ES-I3 (cell line): ENCODE measurements around the gene ARHGAP28.

Experiments used
- H3K36me3 ChIP-seq: 2 replicates; pipeline ENCODE4 v1.6.1; 2013; ENCODE audit warnings: mild to moderate bottlenecking, low read length, control low read depth, moderate library complexity; ENCODE audit not compliant: insufficient read depth
- H3K4me1 ChIP-seq: 2 replicates; pipeline ENCODE4 v1.6.1; 2013; ENCODE audit warnings: mild to moderate bottlenecking, control low read depth, low read length; ENCODE audit not compliant: insufficient read depth
- H3K9ac ChIP-seq: 2 replicates; pipeline ENCODE4 v1.6.1; 2013; ENCODE audit warnings: low read depth, mild to moderate bottlenecking, low read length, moderate library complexity
- H3K9me3 ChIP-seq: 2 replicates; pipeline ENCODE4 v1.6.1; 2013; ENCODE audit warnings: mild to moderate bottlenecking, low read length, moderate library complexity; ENCODE audit not compliant: control insufficient read depth, insufficient read depth

ARHGAP28 gene

GRCh38 chr18:6729247-6730091 lies at the start of gene ARHGAP28:
Gene ARHGAP28 (plus strand): TSS chr18:6729716. CDS start chr18:6729822, 106 bp downstream.
- H3K9me3 ChIP-seq: no peaks in the 10 kb centered on the region
- peak within 1 kb of the TSS; percentile 60; the same call in 1 of the 2 replicates for H3K9ac ChIP-seq
- H3K4me1 ChIP-seq: no peaks in the 10 kb centered on the region; the same call in none of the 2 replicates
- H3K36me3 ChIP-seq: no peaks in the 10 kb centered on the region

GRCh38 chr18:6681331-6681875 lies 48.1 kb upstream of the ARHGAP28 start:
- H3K4me1 ChIP-seq: peaks cover 3% of the 10 kb centered on the region; the same call in 1 of the 2 replicates
- H3K36me3 ChIP-seq: no peaks in the 10 kb centered on the region
- no peak overlapping the region for H3K9ac ChIP-seq
- H3K9me3 ChIP-seq: no peaks in the 10 kb centered on the region

- H3K9me3 ChIP-seq: no peaks in the 10 kb centered on the region
- no peaks in the 10 kb centered on the region for H3K36me3 ChIP-seq
- no peak overlapping the region for H3K9ac ChIP-seq
- peaks cover 3% of the 10 kb centered on the region; the same call in 1 of the 2 replicates for H3K4me1 ChIP-seq
Observed at GRCh38 chr18:6682437-6683111, 46.9 kb upstream of the ARHGAP28 start.

GRCh38 chr18:6683112-6683876 lies 46.2 kb upstream of the ARHGAP28 start:
- Histone ChIP-seq H3K9me3 (no peaks in the 10 kb centered on the region), H3K9ac (no peak overlapping the region), H3K4me1 (peaks cover 3% of the 10 kb centered on the region; the same call in 1 of the 2 replicates)

GRCh38 chr18:6687676-6688075 lies 41.8 kb upstream of the ARHGAP28 start:
- Histone ChIP-seq H3K4me1 (no peaks in the 10 kb centered on the region), H3K36me3 (no peaks in the 10 kb centered on the region), H3K9ac (no peak overlapping the region), H3K9me3 (no peaks in the 10 kb centered on the region)

More at GRCh38 chr18:6683112-6683876, 46.2 kb upstream of the ARHGAP28 start:
- no peaks in the 10 kb centered on the region for H3K36me3 ChIP-seq

- H3K36me3 ChIP-seq: no peaks in the 10 kb centered on the region
- no peak overlapping the region for H3K9ac ChIP-seq
- no peaks in the 10 kb centered on the region for H3K9me3 ChIP-seq
- H3K4me1 ChIP-seq: peaks cover 8% of the 10 kb centered on the region
Observed at GRCh38 chr18:6708890-6709289, 20.6 kb upstream of the ARHGAP28 start.

- H3K9ac ChIP-seq: no peak overlapping the region
- H3K4me1 ChIP-seq: peaks cover 14% of the 10 kb centered on the region
- H3K36me3 ChIP-seq: no peaks in the 10 kb centered on the region
- no peaks in the 10 kb centered on the region; the same call in 1 of the 2 replicates for H3K9me3 ChIP-seq
Observed at GRCh38 chr18:6711467-6711866, 18.0 kb upstream of the ARHGAP28 start.

GRCh38 chr18:6712401-6712800 lies 17.1 kb upstream of the ARHGAP28 start:
- Histone ChIP-seq H3K36me3 (no peaks in the 10 kb centered on the region), H3K9ac (no peak overlapping the region), H3K9me3 (no peaks in the 10 kb centered on the region; the same call in 1 of the 2 replicates), H3K4me1 (peaks cover 14% of the 10 kb centered on the region)

GRCh38 chr18:6714010-6714409 lies 15.5 kb upstream of the ARHGAP28 start:
- Histone ChIP-seq H3K9ac (no peak overlapping the region), H3K36me3 (no peaks in the 10 kb centered on the region), H3K9me3 (no peaks in the 10 kb centered on the region; the same call in 1 of the 2 replicates), H3K4me1 (peaks cover 14% of the 10 kb centered on the region)

- Histone ChIP-seq H3K9me3 (no peaks in the 10 kb centered on the region; the same call in 1 of the 2 replicates), H3K4me1 (peaks cover 20% of the 10 kb centered on the region), H3K9ac (no peak overlapping the region), H3K36me3 (no peaks in the 10 kb centered on the region)
Observed at GRCh38 chr18:6718267-6718666, 11.2 kb upstream of the ARHGAP28 start.

GRCh38 chr18:6719098-6719846 lies 10.2 kb upstream of the ARHGAP28 start:
- H3K9me3 ChIP-seq: no peaks in the 10 kb centered on the region; the same call in 1 of the 2 replicates
- H3K4me1 ChIP-seq: peaks cover 10% of the 10 kb centered on the region
- no peak overlapping the region for H3K9ac ChIP-seq
- H3K36me3 ChIP-seq: no peaks in the 10 kb centered on the region

- no peaks in the 10 kb centered on the region for H3K9me3 ChIP-seq
- H3K9ac ChIP-seq: no peak overlapping the region
- H3K4me1 ChIP-seq: peaks cover 7% of the 10 kb centered on the region; the same call in 1 of the 2 replicates
- H3K36me3 ChIP-seq: no peaks in the 10 kb centered on the region
Observed at GRCh38 chr18:6719910-6720683, 9.4 kb upstream of the ARHGAP28 start.

- H3K4me1 ChIP-seq: peaks cover 7% of the 10 kb centered on the region
- no peak overlapping the region for H3K9ac ChIP-seq
- H3K9me3 ChIP-seq: no peaks in the 10 kb centered on the region
- H3K36me3 ChIP-seq: no peaks in the 10 kb centered on the region
Observed at GRCh38 chr18:6721755-6722154, 7.8 kb upstream of the ARHGAP28 start.
